GM10266 (cell line): ENCODE results near the gene GJD3.

Source experiments
- DNase-seq: peaks from one replicate; pipeline ENCODE4 v3.0.0; 2012; ENCODE audit errors: extremely low spot score
- TF ChIP-seq, protein P1 (sequence below): IDR thresholded peaks from 2 replicates; pipeline ENCODE4 v1.5.1; 2012; ENCODE audit warnings: mild to moderate bottlenecking, low read depth; ENCODE audit not compliant: control insufficient read depth, insufficient read depth; ENCODE audit errors: missing control alignments

The GJD3 gene

DNA sequence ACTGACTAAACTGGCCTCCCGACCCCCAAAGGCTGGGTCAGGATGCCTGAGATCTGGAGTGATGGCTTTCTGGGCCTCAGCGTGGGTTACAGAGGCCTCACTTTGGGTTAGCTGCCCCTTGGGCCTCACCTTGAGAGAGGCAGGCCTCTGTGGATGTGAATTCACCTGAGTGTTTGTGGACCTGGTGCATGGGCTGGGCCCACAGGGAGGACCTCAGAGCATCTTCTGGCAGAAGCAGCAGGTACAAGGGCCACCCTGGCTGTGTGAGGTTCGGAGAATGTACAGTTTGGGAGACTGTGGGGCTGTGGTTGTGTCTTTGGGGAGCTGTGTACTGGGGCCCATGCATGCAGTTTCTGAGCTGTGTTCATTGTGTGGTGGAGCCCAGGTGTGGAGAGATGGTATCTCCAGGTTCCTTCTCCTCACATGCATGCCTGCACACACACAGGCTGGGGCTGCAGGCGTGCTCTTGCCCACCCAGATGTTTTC lies 37.2 kb downstream of the GJD3 start:
- no peak for DNase-seq
- TF ChIP-seq, protein P1, sequence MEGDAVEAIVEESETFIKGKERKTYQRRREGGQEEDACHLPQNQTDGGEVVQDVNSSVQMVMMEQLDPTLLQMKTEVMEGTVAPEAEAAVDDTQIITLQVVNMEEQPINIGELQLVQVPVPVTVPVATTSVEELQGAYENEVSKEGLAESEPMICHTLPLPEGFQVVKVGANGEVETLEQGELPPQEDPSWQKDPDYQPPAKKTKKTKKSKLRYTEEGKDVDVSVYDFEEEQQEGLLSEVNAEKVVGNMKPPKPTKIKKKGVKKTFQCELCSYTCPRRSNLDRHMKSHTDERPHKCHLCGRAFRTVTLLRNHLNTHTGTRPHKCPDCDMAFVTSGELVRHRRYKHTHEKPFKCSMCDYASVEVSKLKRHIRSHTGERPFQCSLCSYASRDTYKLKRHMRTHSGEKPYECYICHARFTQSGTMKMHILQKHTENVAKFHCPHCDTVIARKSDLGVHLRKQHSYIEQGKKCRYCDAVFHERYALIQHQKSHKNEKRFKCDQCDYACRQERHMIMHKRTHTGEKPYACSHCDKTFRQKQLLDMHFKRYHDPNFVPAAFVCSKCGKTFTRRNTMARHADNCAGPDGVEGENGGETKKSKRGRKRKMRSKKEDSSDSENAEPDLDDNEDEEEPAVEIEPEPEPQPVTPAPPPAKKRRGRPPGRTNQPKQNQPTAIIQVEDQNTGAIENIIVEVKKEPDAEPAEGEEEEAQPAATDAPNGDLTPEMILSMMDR: no peak

DNA sequence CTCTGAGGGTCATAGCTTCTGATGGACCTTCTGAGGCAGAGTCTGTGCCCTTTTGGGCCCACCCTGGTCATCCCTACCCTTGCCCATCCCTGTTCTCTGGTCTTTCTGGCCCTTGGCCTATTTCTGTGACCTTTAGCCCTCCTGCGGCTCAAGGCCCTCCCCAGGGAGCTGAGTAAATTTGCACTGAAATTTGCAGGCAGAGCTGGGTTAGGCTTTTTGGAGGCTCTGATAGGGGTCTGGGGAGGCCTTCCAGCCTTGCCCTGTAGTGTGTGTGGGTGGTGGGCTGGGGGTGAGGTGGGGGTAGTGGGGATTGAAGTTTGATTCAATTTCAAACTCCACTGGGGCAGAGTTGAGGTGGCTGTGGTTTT lies 37.7 kb downstream of the GJD3 start:
- TF ChIP-seq, protein P1: no peak

DNA sequence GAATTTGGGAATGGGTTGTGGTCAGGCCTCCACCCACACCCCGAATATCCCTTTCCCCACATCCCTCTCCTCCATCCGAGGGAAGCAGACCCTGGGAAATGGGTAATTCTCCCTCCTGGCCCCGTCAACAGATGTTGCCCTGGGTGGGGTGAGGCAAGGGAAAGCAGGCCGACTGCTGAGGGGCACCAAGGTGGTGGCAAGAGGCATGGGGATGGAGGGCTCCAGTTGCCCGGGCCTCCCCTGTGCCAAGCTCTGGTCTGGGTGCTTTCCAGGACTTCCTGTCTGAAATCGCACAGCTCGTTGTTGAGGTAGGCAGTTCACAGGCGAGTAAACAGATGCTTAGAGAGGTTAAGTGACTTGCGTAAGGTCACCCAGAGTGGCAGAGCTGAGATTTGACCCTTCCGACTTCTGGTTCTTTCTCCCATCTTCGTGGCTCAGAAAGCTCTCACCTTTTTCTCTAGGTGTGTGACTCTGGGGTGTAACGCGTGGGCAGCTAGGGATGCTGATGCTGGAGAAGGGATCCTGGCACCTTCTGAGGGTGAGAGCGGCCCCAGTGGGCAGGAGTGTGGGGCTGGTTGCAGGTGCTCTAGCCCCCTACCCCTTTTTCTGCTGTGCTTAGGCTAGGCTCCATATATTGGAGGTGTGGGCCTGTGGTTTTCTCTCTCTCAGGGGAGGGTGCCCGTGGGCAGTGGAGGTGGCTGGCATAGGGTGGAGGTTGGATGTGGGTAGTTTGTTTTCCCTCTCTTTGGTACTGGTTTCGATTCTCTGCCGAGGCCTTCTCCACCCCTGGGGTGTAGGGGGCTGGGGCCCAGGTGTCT lies 38.3 kb downstream of the GJD3 start:
- TF ChIP-seq, protein P1: no peak
- DNase-seq: no peak

More for the DNA sequence above, 37.7 kb downstream of the GJD3 start:
- no peak for DNase-seq

DNA sequence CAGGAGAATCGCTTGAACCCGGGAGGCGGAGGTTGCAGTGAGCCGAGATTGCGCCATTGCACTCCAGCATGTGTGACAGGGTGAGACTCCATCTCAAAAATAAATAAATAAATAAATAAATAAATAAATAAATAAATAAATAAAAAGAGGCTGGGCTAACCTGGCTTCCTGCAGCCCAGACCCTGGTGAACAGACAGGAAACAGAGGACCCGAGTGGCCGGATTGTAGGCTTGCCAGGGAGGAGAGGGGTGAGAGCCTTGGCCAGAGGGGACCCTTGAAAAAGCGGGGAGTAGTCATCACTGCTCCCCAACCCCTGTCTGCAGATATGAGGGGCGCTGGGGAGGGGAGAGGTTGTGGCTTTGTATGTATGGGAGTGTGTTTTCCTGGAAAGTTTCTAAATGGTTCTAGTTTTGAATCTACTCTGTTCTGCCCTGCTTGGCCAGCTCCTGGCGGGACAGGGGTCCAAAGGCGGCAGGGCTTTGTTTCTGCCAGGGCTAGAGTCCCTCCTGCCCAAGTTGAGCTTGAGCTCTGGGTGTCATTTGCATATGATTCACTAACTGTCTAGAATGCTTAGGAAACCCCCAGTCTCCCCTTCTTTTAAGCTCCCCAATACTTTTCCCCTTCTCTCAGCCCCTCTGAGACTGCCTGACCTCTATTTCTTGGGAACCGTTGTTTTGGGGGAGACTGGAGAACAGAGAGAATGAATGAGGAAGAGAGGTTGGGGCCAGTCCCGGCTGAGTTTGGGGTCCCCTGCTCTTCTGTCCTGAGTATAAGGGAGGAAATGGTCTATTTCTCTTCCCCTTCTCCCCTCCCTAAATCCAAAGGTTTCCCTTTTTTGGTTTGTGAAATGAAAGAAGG lies 39.2 kb downstream of the GJD3 start:
- peak; percentile 69 for DNase-seq
- TF ChIP-seq, protein P1: no peak

DNA sequence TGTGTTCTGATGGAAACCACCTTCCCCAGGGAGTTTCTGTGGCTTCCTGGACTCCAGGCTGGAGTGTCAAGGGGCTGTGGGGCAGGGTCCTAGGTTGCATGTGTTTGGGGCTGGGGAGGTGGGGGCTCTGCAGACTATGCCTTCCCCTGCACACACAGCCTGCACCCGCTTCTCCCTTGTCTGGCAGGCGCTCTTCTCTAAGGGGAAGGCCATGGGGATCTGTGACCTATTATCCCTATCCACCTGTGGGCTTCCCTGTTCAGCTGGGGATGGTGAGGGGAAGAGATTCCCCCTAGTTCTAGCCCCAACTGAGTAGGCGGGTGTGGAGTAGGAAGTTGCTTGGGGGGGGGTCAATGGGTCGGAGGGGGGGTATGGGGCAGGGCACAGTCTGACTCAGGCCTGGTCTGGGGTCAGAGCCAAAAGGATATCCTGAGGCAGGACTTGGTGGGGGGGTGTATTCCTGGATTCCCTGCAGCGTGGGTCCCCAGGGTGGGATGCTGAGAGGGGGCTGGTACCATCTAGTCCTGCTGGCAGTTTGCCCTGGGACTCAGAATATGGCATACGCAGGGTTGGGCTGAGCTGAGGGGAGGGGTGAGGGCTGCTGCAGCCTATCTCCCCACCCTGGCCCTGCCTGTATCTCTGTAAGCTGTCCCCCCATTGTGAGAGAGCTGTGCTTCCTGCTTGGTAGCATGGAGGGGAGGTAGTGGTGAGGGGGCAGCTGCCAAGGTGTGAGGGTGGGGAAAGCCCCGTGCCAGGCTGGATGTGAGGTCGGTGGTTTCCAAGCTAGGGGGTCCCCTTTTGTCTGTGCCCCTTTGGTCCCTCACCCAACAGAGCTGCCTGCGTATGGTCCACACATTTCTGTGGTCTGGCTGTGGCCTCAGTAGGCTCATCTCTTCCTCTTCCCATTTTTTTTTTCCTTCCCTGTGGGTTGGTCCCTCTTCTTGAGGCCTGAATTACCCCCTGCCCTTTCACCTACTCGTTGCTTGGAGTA lies 40.9 kb downstream of the GJD3 start:
- DNase-seq: no peak
- TF ChIP-seq, protein P1: no peak

DNA sequence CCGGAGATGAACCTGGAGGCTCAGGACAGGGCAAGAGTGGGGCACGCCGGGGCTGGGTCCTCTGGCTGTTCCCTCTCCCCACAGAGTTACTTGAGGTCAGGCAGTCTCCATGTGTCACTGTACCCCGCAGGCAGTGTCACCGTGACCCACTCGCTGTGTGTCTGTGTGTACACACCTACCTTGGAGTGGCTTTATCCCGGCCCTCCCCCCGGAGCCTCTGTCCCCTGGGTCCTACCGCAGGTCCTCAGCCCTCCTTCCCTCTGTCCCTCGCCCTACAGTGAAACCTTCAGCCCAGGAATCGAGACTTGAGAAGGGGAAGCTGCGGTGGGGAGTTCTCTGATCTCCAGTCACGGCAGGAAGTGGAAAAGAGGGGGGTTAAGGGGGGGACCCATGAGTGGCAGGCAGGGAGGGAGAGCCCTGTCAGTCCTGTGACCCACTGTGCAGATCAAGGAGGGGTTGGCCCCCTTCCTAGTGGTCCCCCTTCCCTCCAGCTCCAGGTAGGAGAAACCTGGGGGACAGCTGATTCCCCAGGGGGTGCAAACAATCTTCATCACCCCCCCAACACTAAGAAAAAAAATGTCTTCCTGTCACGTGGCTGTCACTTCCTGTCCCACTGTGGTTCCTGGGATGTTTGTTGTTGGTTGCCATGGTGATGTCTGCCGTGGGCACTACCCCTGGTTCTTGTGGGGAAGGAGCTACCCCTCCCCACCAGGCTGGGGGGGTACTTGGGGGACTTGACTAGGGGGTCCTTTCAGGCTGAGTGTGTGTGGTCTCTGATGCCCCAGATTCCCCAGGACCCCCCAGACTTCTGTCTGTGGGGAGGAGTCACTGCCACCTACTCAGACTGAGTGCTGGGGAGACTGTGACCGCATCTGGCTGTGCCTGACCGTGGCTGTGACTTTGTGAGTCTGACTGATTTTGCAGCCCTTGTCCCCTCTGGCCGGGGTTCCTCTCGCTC lies 41.9 kb downstream of the GJD3 start:
- TF ChIP-seq, protein P1: no peak
- DNase-seq: peak; percentile 88
